Spleen (tissue), 11 donors: ENCODE data around the gene NKX6-2. TPM values are rescaled to one million over a fixed set of nuclear protein-coding genes. Genes with fewer than 3 reads are reported as not detected.

ENCODE experiments used
- DNase-seq: peaks from one replicate; pipeline ENCODE4 v3.0.0-alpha.2; 2020
- H3K27ac ChIP-seq, 8 donors: fragments of 200-600 bp; sonication (generic) in 7 of 8; 1 replicate in 4 of 8; 2 replicates in 4 of 8; pipeline versions ENCODE4 v1.5.0 to v1.8.0; 2016 to 2021; ENCODE audit warnings: inconsistent platforms in 4 of 8, mild to moderate bottlenecking in 4 of 8, moderate library complexity in 1 of 8
- H3K27me3 ChIP-seq, 7 donors: fragments of 200-600 bp; sonication (generic) in 6 of 7; replicated peaks in 1 of 7; 1 replicate in 4 of 7; 2 replicates in 3 of 7; pipeline versions ENCODE4 v1.5.0 to v1.8.0; 2016 to 2021; ENCODE audit warnings: inconsistent platforms in 3 of 7, mild to moderate bottlenecking in 1 of 7
- H3K36me3 ChIP-seq, 6 donors: fragments of 200-600 bp; sonication (generic) in 5 of 6; 1 replicate in 4 of 6; 2 replicates in 2 of 6; pipeline versions ENCODE4 v1.5.0 to v1.8.0; 2016 to 2021; ENCODE audit warnings: inconsistent platforms in 2 of 6
- H3K4me1 ChIP-seq, 6 donors: fragments of 200-600 bp; sonication (generic) in 5 of 6; 1 replicate in 3 of 6; 2 replicates in 3 of 6; pipeline versions ENCODE4 v1.5.0 to v1.8.0; 2016 to 2021; ENCODE audit warnings: inconsistent platforms in 3 of 6
- H3K4me3 ChIP-seq, 8 donors: fragments of 200-600 bp; sonication (generic) in 7 of 8; 1 replicate in 4 of 8; 2 replicates in 4 of 8; pipeline versions ENCODE4 v1.5.0 to v1.8.0; 2016 to 2021; ENCODE audit warnings: inconsistent platforms in 4 of 8, mild to moderate bottlenecking in 4 of 8, moderate library complexity in 2 of 8
- H3K9me3 ChIP-seq, 8 donors: fragments of 200-600 bp; sonication (generic) in 7 of 8; 1 replicate in 4 of 8; 2 replicates in 4 of 8; pipeline versions ENCODE4 v1.5.0 to v1.8.0; 2016 to 2021; ENCODE audit warnings: inconsistent platforms in 4 of 8
- POLR2A ChIP-seq, 3 donors: fragments of 450-650 bp; IDR thresholded peaks; one replicate each; pipeline ENCODE4 v1.5.1; 2017; ENCODE audit warnings: antibody characterized with exemption in 3 of 3, mild to moderate bottlenecking in 1 of 3
- POLR2AphosphoS5 ChIP-seq, 3 donors: sonication (generic); formaldehyde crosslinking; IDR thresholded peaks; one replicate each; pipeline ENCODE4 v1.5.1; 2017; ENCODE audit warnings: antibody characterized with exemption in 3 of 3
- WGBS, 5 donors: extraction: QIAGEN DNeasy Blood & Tissue Kit in 3 of 5; methylation state at CpG; one replicate each; pipeline versions ENCODE4 v1.1.5 to v1.1.7; 2013 to 2018; 5-methylcytosine and 5-hydroxymethylcytosine counted together
- intact Hi-C: fragments of 100-400 bp; cut with DNase I; formaldehyde crosslinking; loops from one replicate; pipeline ENCODE4 v1.15.0; 2023; ENCODE audit warnings: low total_unique reads
- polyA plus RNA-seq, 3 donors: library from polyadenylated mRNA; stranded (reverse); fragments of 200-250 nt; gene quantifications; one replicate each; pipeline ENCODE4 v1.2.1, GENCODE V29; 2013
- total RNA-seq, 7 donors: library from RNA; depleted of rRNA in 3 of 7; stranded (reverse); fragments of >200 nt in 3 of 7; fragmentation: NEBNext Ultra II Directional in 4 of 7; extraction: Animal tissue kit (Norgen Biotek cat#: 25700) in 4 of 7; gene quantifications; one replicate each; pipeline versions ENCODE4 v1.1.0 to v1.2.1, GENCODE V29; 2016 to 2021
- TF ChIP-seq, protein P1 (sequence below), 11 experiments: fragments of 200-600 bp in 7 of 11; fragments of 450-650 bp in 4 of 11; sonication (generic) in 4 of 11; IDR thresholded peaks in 8 of 11; conservative IDR thresholded peaks in 3 of 11; 1 replicate in 7 of 11; 2 replicates in 4 of 11; pipeline versions ENCODE4 v1.4.0 to v1.8.0; 2016 to 2021; ENCODE audit warnings: antibody characterized with exemption in 11 of 11, inconsistent platforms in 4 of 11, mild to moderate bottlenecking in 1 of 11
- donor health status: healthy with polysubstance abuse.
- donor health status: DM: no; HTN: no; CAD: no; lungs with moderate emphysema.
- donor health status: DM: no; HTN: no; CAD: no.
- donor health status: Bipolar disorder and iron deficiency.
- donor health status: healthy.
- donor health status: DM: no; HTN: no; CAD: no.
- donor health status: DM: yes; HTN: yes; CAD: no.

NKX6-2 gene
- total and polyA plus RNA-seq, 10 donors: 0.03 to 0.08 TPM; not detected in 8

DNA sequence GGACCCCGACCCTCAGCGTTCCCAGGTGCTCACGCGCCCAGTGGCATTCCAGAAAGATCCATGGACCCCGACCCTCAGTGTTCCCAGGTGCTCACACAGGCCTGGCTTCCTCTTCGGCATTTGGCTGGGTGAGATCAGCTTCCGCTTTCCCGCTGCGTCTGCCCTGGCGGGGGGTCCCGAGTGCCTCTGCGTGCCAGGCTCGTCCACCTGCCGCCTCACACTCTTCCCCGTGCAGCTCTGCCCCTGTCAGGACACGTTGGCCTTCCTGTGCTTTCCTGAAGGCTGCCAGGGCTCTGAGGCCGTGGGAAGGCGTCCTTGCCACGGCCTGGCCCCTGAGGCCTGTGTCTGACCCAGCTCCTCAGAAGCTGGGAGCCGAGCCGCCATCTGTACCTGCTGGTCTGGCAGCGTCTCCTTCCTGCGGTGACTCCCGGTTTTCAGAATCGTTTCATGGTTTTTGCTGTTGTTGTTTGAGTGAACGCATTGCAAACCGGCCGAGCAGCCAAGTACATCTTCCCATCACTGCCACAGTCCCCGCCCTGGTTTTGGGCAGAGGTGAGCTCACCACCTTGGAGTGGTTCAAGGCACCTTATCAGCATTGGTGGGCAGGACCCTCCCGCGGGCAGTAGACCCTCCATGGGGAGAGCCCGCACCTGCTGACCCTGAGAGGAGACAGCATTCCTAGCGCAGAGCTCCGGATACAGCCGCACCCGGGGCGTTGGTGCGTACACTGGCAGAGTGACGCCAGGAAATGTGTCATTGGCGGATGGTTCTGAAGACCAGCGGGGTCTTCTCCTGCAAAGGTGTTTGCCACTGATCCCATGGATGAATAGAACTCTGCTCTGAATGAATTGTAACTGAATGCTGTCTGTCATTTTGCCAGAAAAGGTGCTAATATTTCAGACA is 17.4 kb downstream of the NKX6-2 start:
- no peak overlapping the region for H3K4me3 ChIP-seq
- H3K27me3 ChIP-seq: no peaks in the 10 kb centered on the region
- H3K4me1 ChIP-seq: peaks cover 0 to 6% (median 0%) of the 10 kb centered on the region in 6 donors
- H3K27ac ChIP-seq: no peak overlapping the region
- no peak for TF ChIP-seq POLR2A (IDR thresholded peaks at IDR 0.05)
- TF ChIP-seq, protein P1, sequence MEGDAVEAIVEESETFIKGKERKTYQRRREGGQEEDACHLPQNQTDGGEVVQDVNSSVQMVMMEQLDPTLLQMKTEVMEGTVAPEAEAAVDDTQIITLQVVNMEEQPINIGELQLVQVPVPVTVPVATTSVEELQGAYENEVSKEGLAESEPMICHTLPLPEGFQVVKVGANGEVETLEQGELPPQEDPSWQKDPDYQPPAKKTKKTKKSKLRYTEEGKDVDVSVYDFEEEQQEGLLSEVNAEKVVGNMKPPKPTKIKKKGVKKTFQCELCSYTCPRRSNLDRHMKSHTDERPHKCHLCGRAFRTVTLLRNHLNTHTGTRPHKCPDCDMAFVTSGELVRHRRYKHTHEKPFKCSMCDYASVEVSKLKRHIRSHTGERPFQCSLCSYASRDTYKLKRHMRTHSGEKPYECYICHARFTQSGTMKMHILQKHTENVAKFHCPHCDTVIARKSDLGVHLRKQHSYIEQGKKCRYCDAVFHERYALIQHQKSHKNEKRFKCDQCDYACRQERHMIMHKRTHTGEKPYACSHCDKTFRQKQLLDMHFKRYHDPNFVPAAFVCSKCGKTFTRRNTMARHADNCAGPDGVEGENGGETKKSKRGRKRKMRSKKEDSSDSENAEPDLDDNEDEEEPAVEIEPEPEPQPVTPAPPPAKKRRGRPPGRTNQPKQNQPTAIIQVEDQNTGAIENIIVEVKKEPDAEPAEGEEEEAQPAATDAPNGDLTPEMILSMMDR (IDR thresholded peaks at IDR 0.05 in 8 of 11, conservative IDR thresholded peaks at IDR 0.05 in 3 of 11): no peak
- peak in 1 of 3 donors; percentile 8 for TF ChIP-seq POLR2AphosphoS5 (IDR thresholded peaks at IDR 0.05)
- WGBS, 5 donors: 96 to 98% (median 98%) methylated on average over 41 of the region's 41 CpGs
- intact Hi-C loops: no loop called here
- peaks cover 0 to 5% (median 0%) of the 10 kb centered on the region in 8 donors for H3K9me3 ChIP-seq
- peaks cover 0 to 75% (median 28%) of the 10 kb centered on the region in 6 donors for H3K36me3 ChIP-seq
- DNase-seq: no peak

- DNase-seq: no peak
- no peak overlapping the region for H3K4me3 ChIP-seq
- H3K36me3 ChIP-seq: peaks cover 0 to 78% (median 27%) of the 10 kb centered on the region in 6 donors
- 94 to 98% (median 96%) methylated on average over 13 of the region's 13 CpGs for WGBS, 5 donors
- H3K27me3 ChIP-seq: no peaks in the 10 kb centered on the region
- TF ChIP-seq, protein P1 (IDR thresholded peaks at IDR 0.05 in 8 of 11, conservative IDR thresholded peaks at IDR 0.05 in 3 of 11): no peak
- TF ChIP-seq POLR2AphosphoS5 (IDR thresholded peaks at IDR 0.05): no peak
- TF ChIP-seq POLR2A (IDR thresholded peaks at IDR 0.05): no peak
- H3K9me3 ChIP-seq: peaks cover 0 to 5% (median 0%) of the 10 kb centered on the region in 8 donors
- peaks cover 0 to 6% (median 0%) of the 10 kb centered on the region in 6 donors for H3K4me1 ChIP-seq
- no peak overlapping the region for H3K27ac ChIP-seq
- intact Hi-C loops: no loop called here
Measured at GRCh38 chr10:132766291-132766690, 19.7 kb downstream of the NKX6-2 start.

- H3K4me1 ChIP-seq: peaks cover 0 to 6% (median 0%) of the 10 kb centered on the region in 6 donors
- H3K27me3 ChIP-seq: no peaks in the 10 kb centered on the region
- H3K4me3 ChIP-seq: no peak overlapping the region
- H3K27ac ChIP-seq: no peak overlapping the region
- H3K36me3 ChIP-seq: peaks cover 0 to 78% (median 27%) of the 10 kb centered on the region in 6 donors
- DNase-seq: no peak
- TF ChIP-seq POLR2AphosphoS5 (IDR thresholded peaks at IDR 0.05): no peak
- no peak for TF ChIP-seq POLR2A (IDR thresholded peaks at IDR 0.05)
- TF ChIP-seq, protein P1 (IDR thresholded peaks at IDR 0.05 in 8 of 11, conservative IDR thresholded peaks at IDR 0.05 in 3 of 11): no peak
- H3K9me3 ChIP-seq: peaks cover 0 to 5% (median 0%) of the 10 kb centered on the region in 8 donors
- intact Hi-C loops: no loop called here
- 91 to 95% (median 94%) methylated on average over 11 of the region's 11 CpGs for WGBS, 5 donors
Measured at GRCh38 chr10:132765435-132765834, 20.5 kb downstream of the NKX6-2 start.

GRCh38 chr10:132764108-132764507 is 21.8 kb downstream of the NKX6-2 start:
- no peaks in the 10 kb centered on the region for H3K27me3 ChIP-seq
- H3K4me1 ChIP-seq: peaks cover 0 to 6% (median 0%) of the 10 kb centered on the region in 6 donors
- peaks cover 0 to under 1% (median 0%) of the 10 kb centered on the region in 8 donors for H3K9me3 ChIP-seq
- 82 to 92% (median 86%) methylated on average over 10 to 11 of the region's 11 CpGs for WGBS, 5 donors
- TF ChIP-seq POLR2A (IDR thresholded peaks at IDR 0.05) (no peak), POLR2AphosphoS5 (IDR thresholded peaks at IDR 0.05) (no peak)
- TF ChIP-seq, protein P1 (IDR thresholded peaks at IDR 0.05 in 8 of 11, conservative IDR thresholded peaks at IDR 0.05 in 3 of 11): no peak
- intact Hi-C loops: no loop called here
- peaks cover 0 to 78% (median 28%) of the 10 kb centered on the region in 6 donors for H3K36me3 ChIP-seq
- DNase-seq: no peak
- H3K4me3 ChIP-seq: no peak overlapping the region
- H3K27ac ChIP-seq: no peak overlapping the region
